OCI-LY1 (cell line): Measurements from ENCODE around the gene OR8G1.
"Not testable (repeated sequence)": the region's sequence is repeated elsewhere in the genome, so short reads cannot be mapped to it uniquely, and the experiment has no call there.

Experiments
- H2AFZ ChIP-seq: fragments of 200-600 bp; sonication (generic), shearing (Covaris generic); 2 replicates; pipeline ENCODE4 v1.6.0; 2014; ENCODE audit warnings: antibody characterized with exemption, mild to moderate bottlenecking, low read length
- H3F3A ChIP-seq: fragments of 200-600 bp; sonication (generic), shearing (Covaris generic); 2 replicates; pipeline ENCODE4 v1.6.0; 2014; ENCODE audit warnings: mild to moderate bottlenecking, antibody characterized with exemption, low read length, moderate library complexity; ENCODE audit not compliant: insufficient read depth
- H3K27ac ChIP-seq: fragments of 200-600 bp; sonication (generic); 2 replicates; pipeline ENCODE4 v1.5.1; 2014; ENCODE audit warnings: low read length, mixed run types, mild to moderate bottlenecking, low read depth; ENCODE audit not compliant: poor library complexity, severe bottlenecking
- H3K27me3 ChIP-seq: fragments of 200-600 bp; sonication (generic); 2 replicates; pipeline ENCODE4 v1.6.0; 2014; ENCODE audit warnings: antibody characterized with exemption, mild to moderate bottlenecking, low read length, moderate library complexity; ENCODE audit not compliant: insufficient read depth
- H3K36me3 ChIP-seq: fragments of 200-600 bp; sonication (generic); 2 replicates; pipeline ENCODE4 v1.6.1; 2014; ENCODE audit warnings: mild to moderate bottlenecking, antibody characterized with exemption, low read length, moderate library complexity, mixed read lengths; ENCODE audit not compliant: insufficient read depth
- H3K4me1 ChIP-seq: fragments of 200-600 bp; sonication (generic); 2 replicates; pipeline ENCODE4 v1.5.1; 2014; ENCODE audit warnings: mild to moderate bottlenecking, low read length, moderate library complexity; ENCODE audit not compliant: insufficient read depth, severe bottlenecking
- H3K4me2 ChIP-seq: fragments of 200-600 bp; sonication (generic), shearing (Covaris generic); 2 replicates; pipeline ENCODE4 v1.6.1; 2014; ENCODE audit warnings: low read length
- H3K4me3 ChIP-seq: fragments of 200-600 bp; sonication (generic); 2 replicates; pipeline ENCODE4 v1.5.1; 2014; ENCODE audit warnings: low read length, low read depth, mild to moderate bottlenecking, mixed read lengths; ENCODE audit not compliant: poor library complexity, severe bottlenecking
- H3K79me2 ChIP-seq: fragments of 200-600 bp; shearing (Covaris generic); 2 replicates; pipeline ENCODE4 v1.6.1; 2016; ENCODE audit warnings: mixed run types, low read length, mixed read lengths; ENCODE audit not compliant: insufficient read depth
- H3K9ac ChIP-seq: fragments of 200-600 bp; sonication (generic), shearing (Covaris generic); 2 replicates; pipeline ENCODE4 v1.6.1; 2014; ENCODE audit warnings: mild to moderate bottlenecking, low read length, mixed read lengths
- H3K9me2 ChIP-seq: fragments of 200-600 bp; sonication (generic), shearing (Covaris generic); 2 replicates; pipeline ENCODE4 v1.6.1; 2014; ENCODE audit warnings: low read depth, mild to moderate bottlenecking, low read length, mixed read lengths
- H3K9me3 ChIP-seq: fragments of 200-600 bp; shearing (Covaris generic); 2 replicates; pipeline ENCODE4 v1.6.1; 2014; ENCODE audit warnings: low read length, mixed read lengths
- H4K20me1 ChIP-seq: fragments of 200-600 bp; sonication (generic), shearing (Covaris generic); 2 replicates; pipeline ENCODE4 v1.6.0; 2016; ENCODE audit warnings: mild to moderate bottlenecking, low read length; ENCODE audit not compliant: insufficient read depth
- EZH2 ChIP-seq: fragments of 200-600 bp; sonication (generic), shearing (Covaris generic); IDR thresholded peaks from 2 replicates; pipeline ENCODE4 v1.8.0; 2017; ENCODE audit warnings: borderline replicate concordance, mixed run types, mild to moderate bottlenecking, antibody characterized with exemption, low read length, moderate library complexity, mixed read lengths
- TF ChIP-seq, protein P1 (sequence below): fragments of 200-600 bp; sonication (generic), shearing (Covaris generic); IDR thresholded peaks from 2 replicates; pipeline ENCODE4 v1.5.1; 2017; ENCODE audit warnings: mild to moderate bottlenecking, antibody characterized with exemption, low read length, moderate library complexity, mixed read lengths

The OR8G1 gene

DNA sequence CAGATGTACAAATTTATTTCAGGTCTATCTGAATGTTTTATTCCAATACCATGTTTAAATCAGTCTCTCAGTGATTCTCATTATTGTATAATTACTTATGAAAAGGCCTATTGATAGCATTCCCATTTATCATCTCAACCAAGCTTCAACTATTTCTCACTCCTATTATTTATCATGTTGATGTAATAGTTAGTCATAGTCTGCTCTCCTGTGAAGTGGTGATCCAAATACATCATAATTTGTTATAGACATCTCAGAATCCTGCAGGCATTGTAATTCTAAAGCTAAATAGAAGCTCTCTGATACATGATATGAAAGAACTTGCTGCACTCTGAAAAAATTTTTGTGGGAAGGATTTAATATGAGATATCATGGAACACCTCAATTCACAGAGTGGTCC lies 21.8 kb upstream of the OR8G1 start:
- no peaks in the 10 kb centered on the region for H3K27me3 ChIP-seq
- H3K36me3 ChIP-seq = no peaks in the 10 kb centered on the region
- no peak overlapping the region for H2AFZ ChIP-seq
- no peaks in the 10 kb centered on the region for H3K4me1 ChIP-seq
- no peaks in the 10 kb centered on the region for H3F3A ChIP-seq
- no peaks in the 10 kb centered on the region for H4K20me1 ChIP-seq
- H3K9ac ChIP-seq = no peak overlapping the region
- H3K27ac ChIP-seq = no peak overlapping the region
- H3K4me3 ChIP-seq = no peak overlapping the region
- H3K9me2 ChIP-seq = no peaks in the 10 kb centered on the region
- H3K9me3 ChIP-seq = no peaks in the 10 kb centered on the region
- TF ChIP-seq, protein P1, sequence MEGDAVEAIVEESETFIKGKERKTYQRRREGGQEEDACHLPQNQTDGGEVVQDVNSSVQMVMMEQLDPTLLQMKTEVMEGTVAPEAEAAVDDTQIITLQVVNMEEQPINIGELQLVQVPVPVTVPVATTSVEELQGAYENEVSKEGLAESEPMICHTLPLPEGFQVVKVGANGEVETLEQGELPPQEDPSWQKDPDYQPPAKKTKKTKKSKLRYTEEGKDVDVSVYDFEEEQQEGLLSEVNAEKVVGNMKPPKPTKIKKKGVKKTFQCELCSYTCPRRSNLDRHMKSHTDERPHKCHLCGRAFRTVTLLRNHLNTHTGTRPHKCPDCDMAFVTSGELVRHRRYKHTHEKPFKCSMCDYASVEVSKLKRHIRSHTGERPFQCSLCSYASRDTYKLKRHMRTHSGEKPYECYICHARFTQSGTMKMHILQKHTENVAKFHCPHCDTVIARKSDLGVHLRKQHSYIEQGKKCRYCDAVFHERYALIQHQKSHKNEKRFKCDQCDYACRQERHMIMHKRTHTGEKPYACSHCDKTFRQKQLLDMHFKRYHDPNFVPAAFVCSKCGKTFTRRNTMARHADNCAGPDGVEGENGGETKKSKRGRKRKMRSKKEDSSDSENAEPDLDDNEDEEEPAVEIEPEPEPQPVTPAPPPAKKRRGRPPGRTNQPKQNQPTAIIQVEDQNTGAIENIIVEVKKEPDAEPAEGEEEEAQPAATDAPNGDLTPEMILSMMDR = no peak
- no peak for TF ChIP-seq EZH2
- H3K4me2 ChIP-seq = no peak overlapping the region
- no peaks in the 10 kb centered on the region for H3K79me2 ChIP-seq

DNA sequence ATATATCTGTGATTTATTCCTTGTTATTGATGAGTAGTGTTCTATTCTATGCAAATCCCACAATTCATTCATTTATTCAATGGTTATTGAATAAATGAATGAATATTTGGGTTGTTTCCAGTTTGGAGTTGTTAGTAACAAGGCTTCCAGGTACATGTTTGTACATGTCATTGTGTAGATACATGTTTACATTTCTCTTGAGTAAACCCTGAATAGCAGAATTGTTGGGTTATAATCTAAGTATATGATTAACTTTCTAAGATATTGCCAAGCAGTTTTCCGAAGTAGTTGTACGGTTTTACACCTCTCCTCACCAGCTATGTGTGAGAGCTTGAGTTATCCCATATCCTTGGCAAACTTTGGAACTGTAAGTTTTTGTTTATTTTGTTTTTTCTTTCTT lies 18.5 kb upstream of the OR8G1 start:
- no peak overlapping the region for H2AFZ ChIP-seq
- no peak overlapping the region for H3K9ac ChIP-seq
- no peaks in the 10 kb centered on the region for H3F3A ChIP-seq
- H3K4me1 ChIP-seq = no peaks in the 10 kb centered on the region
- no peak for TF ChIP-seq EZH2
- TF ChIP-seq, protein P1 = no peak
- no peaks in the 10 kb centered on the region for H3K9me2 ChIP-seq
- H3K4me2 ChIP-seq = no peak overlapping the region
- H3K79me2 ChIP-seq = no peaks in the 10 kb centered on the region
- no peak overlapping the region for H3K27ac ChIP-seq
- H3K27me3 ChIP-seq = no peaks in the 10 kb centered on the region
- no peaks in the 10 kb centered on the region for H3K36me3 ChIP-seq
- H3K9me3 ChIP-seq = no peaks in the 10 kb centered on the region
- no peaks in the 10 kb centered on the region for H4K20me1 ChIP-seq
- no peak overlapping the region for H3K4me3 ChIP-seq

DNA sequence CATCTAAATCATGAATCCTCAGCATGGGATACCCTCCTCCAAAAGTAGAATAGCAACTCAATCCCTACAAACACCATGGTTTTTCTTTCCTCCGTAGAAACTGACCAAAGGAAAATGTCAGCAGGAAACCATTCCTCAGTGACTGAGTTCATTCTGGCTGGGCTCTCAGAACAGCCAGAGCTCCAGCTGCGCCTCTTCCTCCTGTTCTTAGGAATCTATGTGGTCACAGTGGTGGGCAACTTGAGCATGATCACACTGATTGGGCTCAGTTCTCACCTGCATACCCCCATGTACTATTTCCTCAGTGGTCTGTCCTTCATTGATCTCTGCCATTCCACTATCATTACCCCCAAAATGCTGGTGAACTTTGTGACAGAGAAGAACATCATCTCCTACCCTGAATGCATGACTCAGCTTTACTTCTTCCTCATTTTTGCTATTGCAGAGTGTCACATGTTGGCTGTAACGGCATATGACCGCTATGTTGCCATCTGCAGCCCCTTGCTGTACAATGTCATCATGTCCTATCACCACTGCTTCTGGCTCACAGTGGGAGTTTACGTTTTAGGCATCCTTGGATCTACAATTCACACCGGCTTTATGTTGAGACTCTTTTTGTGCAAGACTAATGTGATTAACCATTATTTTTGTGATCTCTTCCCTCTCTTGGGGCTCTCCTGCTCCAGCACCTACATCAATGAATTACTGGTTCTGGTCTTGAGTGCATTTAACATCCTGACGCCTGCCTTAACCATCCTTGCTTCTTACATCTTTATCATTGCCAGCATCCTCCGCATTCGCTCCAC lies 16.1 kb upstream of the OR8G1 start:
- not testable (repeated sequence) for H3K4me2 ChIP-seq, H3K27ac ChIP-seq, H3K27me3 ChIP-seq, H3K4me1 ChIP-seq, H3K36me3 ChIP-seq, H2AFZ ChIP-seq, H3K9ac ChIP-seq, H3K79me2 ChIP-seq, H3K4me3 ChIP-seq, H4K20me1 ChIP-seq, H3K9me3 ChIP-seq, H3K9me2 ChIP-seq, H3F3A ChIP-seq

DNA sequence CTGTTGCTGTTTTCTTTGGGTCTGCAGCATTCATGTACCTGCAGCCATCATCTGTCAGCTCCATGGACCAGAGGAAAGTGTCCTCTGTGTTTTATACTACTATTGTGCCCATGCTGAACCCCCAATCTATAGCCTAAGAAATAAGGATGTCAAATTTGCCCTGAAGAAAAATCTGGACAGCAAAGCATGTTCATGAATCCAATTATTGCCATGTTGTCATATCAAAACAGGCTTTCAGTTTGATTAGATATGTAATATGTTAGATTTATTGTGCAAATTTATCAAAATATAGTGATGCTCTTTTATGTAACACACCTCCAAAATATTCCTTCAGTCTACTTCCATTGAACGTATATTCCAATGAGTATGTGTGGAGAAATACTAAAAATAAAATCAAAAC lies 15.4 kb upstream of the OR8G1 start:
- Histone ChIP-seq H4K20me1 (no peaks in the 10 kb centered on the region), H3K27me3 (no peaks in the 10 kb centered on the region), H3K36me3 (no peaks in the 10 kb centered on the region), H3K4me2 (no peak overlapping the region), H3K4me1 (no peaks in the 10 kb centered on the region), H2AFZ (no peak overlapping the region), H3K27ac (no peak overlapping the region), H3K9ac (no peak overlapping the region), H3K79me2 (no peaks in the 10 kb centered on the region), H3K9me2 (no peaks in the 10 kb centered on the region), H3F3A (no peaks in the 10 kb centered on the region), H3K4me3 (no peak overlapping the region), H3K9me3 (no peaks in the 10 kb centered on the region)
- TF ChIP-seq, protein P1 = no peak
- TF ChIP-seq EZH2 = no peak
